ENCODE results near the gene SPDYE6. TPM values are rescaled to one million over a fixed set of nuclear protein-coding genes. Genes with fewer than 3 reads are reported as not detected.
"Not testable (repeated sequence)": the region's sequence is repeated elsewhere in the genome, so short reads cannot be mapped to it uniquely, and the experiment has no call there.

Gene SPDYE6
- total RNA-seq, 2 experiments from 2014 or later: not detected

GRCh38 chr7:102329366-102329765 lies 26.9 kb downstream of the SPDYE6 start:
- not testable (repeated sequence) for H3K27ac Mint-ChIP-seq

GRCh38 chr7:102328863-102329262 lies 27.4 kb downstream of the SPDYE6 start:
- H3K9me3 Mint-ChIP-seq, DNase-seq, H3K36me3 Mint-ChIP-seq, H3K27ac Mint-ChIP-seq, H3K27me3 Mint-ChIP-seq, H3K4me3 Mint-ChIP-seq, H3K4me1 Mint-ChIP-seq: not testable (repeated sequence)

More at GRCh38 chr7:102329366-102329765, 26.9 kb downstream of the SPDYE6 start:
- DNase-seq, H3K27me3 Mint-ChIP-seq, H3K36me3 Mint-ChIP-seq, H3K4me1 Mint-ChIP-seq, H3K9me3 Mint-ChIP-seq, H3K4me3 Mint-ChIP-seq: not testable (repeated sequence)

GRCh38 chr7:102327183-102327582 lies 29.1 kb downstream of the SPDYE6 start:
- H3K4me3 Mint-ChIP-seq, H3K4me1 Mint-ChIP-seq, H3K27me3 Mint-ChIP-seq, H3K36me3 Mint-ChIP-seq, DNase-seq, H3K9me3 Mint-ChIP-seq, H3K27ac Mint-ChIP-seq: not testable (repeated sequence)

- no peak overlapping the region for H3K27ac Mint-ChIP-seq
- no peaks in the 10 kb centered on the region for H3K9me3 Mint-ChIP-seq
- H3K36me3 Mint-ChIP-seq: no peaks in the 10 kb centered on the region
- H3K4me3 Mint-ChIP-seq: no peak overlapping the region
- peaks cover 15% of the 10 kb centered on the region for H3K27me3 Mint-ChIP-seq
- peaks cover 4% of the 10 kb centered on the region for H3K4me1 Mint-ChIP-seq
- DNase-seq: no peak
Measured at GRCh38 chr7:102326157-102326889, 29.9 kb downstream of the SPDYE6 start.

- H3K36me3 Mint-ChIP-seq, H3K4me1 Mint-ChIP-seq, H3K9me3 Mint-ChIP-seq: not testable (repeated sequence)
Measured at GRCh38 chr7:102325106-102325505, 31.1 kb downstream of the SPDYE6 start.

GRCh38 chr7:102323914-102324195 lies 32.4 kb downstream of the SPDYE6 start:
- H3K9me3 Mint-ChIP-seq: no peaks in the 10 kb centered on the region
- peaks cover 15% of the 10 kb centered on the region for H3K27me3 Mint-ChIP-seq
- peaks cover 4% of the 10 kb centered on the region for H3K4me1 Mint-ChIP-seq
- no peak for DNase-seq
- no peaks in the 10 kb centered on the region for H3K36me3 Mint-ChIP-seq
- H3K27ac Mint-ChIP-seq: no peak overlapping the region
- no peak overlapping the region for H3K4me3 Mint-ChIP-seq

More at GRCh38 chr7:102325106-102325505, 31.1 kb downstream of the SPDYE6 start:
- H3K27ac Mint-ChIP-seq, H3K4me3 Mint-ChIP-seq, DNase-seq: not testable (repeated sequence)
- peaks cover 15% of the 10 kb centered on the region for H3K27me3 Mint-ChIP-seq

GRCh38 chr7:102322202-102322715 lies 34.0 kb downstream of the SPDYE6 start:
- H3K4me1 Mint-ChIP-seq: no peaks in the 10 kb centered on the region
- H3K27ac Mint-ChIP-seq: no peak overlapping the region
- no peak for DNase-seq
- H3K36me3 Mint-ChIP-seq: no peaks in the 10 kb centered on the region
- H3K4me3 Mint-ChIP-seq: no peak overlapping the region
- H3K27me3 Mint-ChIP-seq: peaks cover 10% of the 10 kb centered on the region
- no peaks in the 10 kb centered on the region for H3K9me3 Mint-ChIP-seq

- peaks cover 10% of the 10 kb centered on the region for H3K27me3 Mint-ChIP-seq
- no peak overlapping the region for H3K4me3 Mint-ChIP-seq
- H3K27ac Mint-ChIP-seq: no peak overlapping the region
- H3K4me1 Mint-ChIP-seq: no peaks in the 10 kb centered on the region
- H3K9me3 Mint-ChIP-seq: no peaks in the 10 kb centered on the region
- peak; percentile 19 for DNase-seq
- no peaks in the 10 kb centered on the region for H3K36me3 Mint-ChIP-seq
Measured at GRCh38 chr7:102321351-102322201, 34.7 kb downstream of the SPDYE6 start.

- no peak overlapping the region for H3K27ac Mint-ChIP-seq
- no peak overlapping the region for H3K4me3 Mint-ChIP-seq
- DNase-seq: no peak
- no peaks in the 10 kb centered on the region for H3K4me1 Mint-ChIP-seq
- peaks cover 10% of the 10 kb centered on the region for H3K27me3 Mint-ChIP-seq
- no peaks in the 10 kb centered on the region for H3K9me3 Mint-ChIP-seq
- H3K36me3 Mint-ChIP-seq: no peaks in the 10 kb centered on the region
Measured at GRCh38 chr7:102320601-102321350, 35.5 kb downstream of the SPDYE6 start.

GRCh38 chr7:102320181-102320580 lies 36.1 kb downstream of the SPDYE6 start:
- Mint-ChIP-seq H3K27ac (no peak overlapping the region), H3K27me3 (peaks cover 10% of the 10 kb centered on the region), H3K9me3 (no peaks in the 10 kb centered on the region), H3K4me1 (no peaks in the 10 kb centered on the region), H3K36me3 (no peaks in the 10 kb centered on the region), H3K4me3 (no peak overlapping the region)
- DNase-seq: no peak

GRCh38 chr7:102319671-102320070 lies 36.6 kb downstream of the SPDYE6 start:
- Mint-ChIP-seq H3K27ac (no peak overlapping the region), H3K4me3 (no peak overlapping the region), H3K27me3 (peaks cover 10% of the 10 kb centered on the region), H3K36me3 (no peaks in the 10 kb centered on the region), H3K4me1 (no peaks in the 10 kb centered on the region), H3K9me3 (no peaks in the 10 kb centered on the region)
- DNase-seq: no peak

- no peak for DNase-seq
- peaks cover 10% of the 10 kb centered on the region for H3K27me3 Mint-ChIP-seq
- no peak overlapping the region for H3K27ac Mint-ChIP-seq
- no peaks in the 10 kb centered on the region for H3K36me3 Mint-ChIP-seq
- H3K4me1 Mint-ChIP-seq: no peaks in the 10 kb centered on the region
- no peaks in the 10 kb centered on the region for H3K9me3 Mint-ChIP-seq
- H3K4me3 Mint-ChIP-seq: no peak overlapping the region
Measured at GRCh38 chr7:102318482-102318971, 37.7 kb downstream of the SPDYE6 start.

- Mint-ChIP-seq H3K4me1 (no peaks in the 10 kb centered on the region), H3K4me3 (no peak overlapping the region), H3K9me3 (no peaks in the 10 kb centered on the region), H3K27me3 (peaks cover 7% of the 10 kb centered on the region), H3K27ac (no peak overlapping the region), H3K36me3 (no peaks in the 10 kb centered on the region)
- no peak for DNase-seq
Measured at GRCh38 chr7:102317231-102318059, 38.8 kb downstream of the SPDYE6 start.

GRCh38 chr7:102313997-102314780 lies 42.1 kb downstream of the SPDYE6 start:
- H3K36me3 Mint-ChIP-seq: no peaks in the 10 kb centered on the region
- no peaks in the 10 kb centered on the region for H3K4me1 Mint-ChIP-seq
- DNase-seq: no peak
- no peaks in the 10 kb centered on the region for H3K9me3 Mint-ChIP-seq
- H3K27me3 Mint-ChIP-seq: no peaks in the 10 kb centered on the region
- no peak overlapping the region for H3K4me3 Mint-ChIP-seq
- H3K27ac Mint-ChIP-seq: no peak overlapping the region
